D341Med (cell line): ENCODE results near the gene CUBN.

ENCODE experiments used
- DNase-seq: peaks from one replicate; pipeline ENCODE4 v3.0.0; 2012; ENCODE audit warnings: low spot score

Gene CUBN

DNA sequence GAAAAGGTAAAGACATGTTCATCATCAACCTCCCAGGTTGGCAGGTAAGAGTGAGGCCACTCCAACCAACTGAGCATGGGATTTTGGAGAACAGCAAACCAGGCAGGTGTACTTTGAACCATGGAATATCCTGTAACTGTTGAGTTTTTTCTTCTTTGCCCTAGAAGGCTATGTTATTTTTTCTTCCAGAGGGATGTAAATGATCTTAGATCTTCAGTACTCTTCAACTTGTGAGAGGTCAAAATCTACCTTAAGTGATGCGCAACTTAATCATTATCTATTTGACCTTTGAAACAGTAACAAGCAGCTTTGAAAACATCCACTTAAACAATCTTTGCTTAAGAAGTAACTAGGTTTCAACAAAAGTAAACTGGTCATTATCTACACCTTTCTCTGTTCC lies at the start of gene CUBN:
CUBN (minus strand) TSS at position 71 of the 400 bp plus-strand sequence; CDS start at position 25, 46 bp downstream.
- no peak for DNase-seq

DNA sequence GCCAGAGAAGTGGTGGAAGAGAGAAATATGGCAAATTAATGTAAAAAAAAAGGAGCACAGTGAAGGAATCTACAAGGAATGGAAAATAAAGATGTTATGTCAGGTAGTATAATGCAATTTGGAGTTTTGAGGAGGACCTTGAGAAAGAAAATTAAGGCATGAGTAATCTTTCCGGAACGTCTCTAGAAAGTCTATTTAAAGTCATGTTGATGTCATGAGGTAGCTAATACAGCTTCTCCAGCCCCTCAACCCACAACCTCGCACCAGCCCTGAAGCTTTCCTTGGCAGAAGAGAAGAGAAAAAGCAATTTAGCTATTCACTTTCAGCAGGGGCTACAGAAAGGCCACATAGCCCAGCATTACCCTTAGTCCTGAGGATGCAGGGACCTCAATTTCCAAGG lies 49.4 kb upstream of the CUBN start:
- no peak for DNase-seq

DNA sequence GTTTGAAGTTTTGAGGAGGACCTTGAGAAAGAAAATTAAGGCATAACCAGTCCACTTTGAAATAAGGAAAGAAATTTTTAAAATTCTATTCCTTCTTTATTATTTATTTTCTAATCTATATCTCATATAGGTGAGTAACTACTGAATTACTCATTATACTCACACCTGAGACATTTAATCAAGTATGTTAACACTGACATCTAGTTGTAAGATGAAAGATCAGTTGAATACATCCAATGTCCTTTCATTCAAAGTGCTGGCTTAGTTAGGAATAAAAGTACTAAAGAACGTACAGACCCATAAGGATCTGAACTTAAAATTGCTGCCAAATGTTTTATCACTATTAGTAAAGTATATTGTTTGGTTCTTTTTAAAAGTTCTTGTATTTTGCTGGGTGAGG lies 48.4 kb upstream of the CUBN start:
- DNase-seq: no peak

DNA sequence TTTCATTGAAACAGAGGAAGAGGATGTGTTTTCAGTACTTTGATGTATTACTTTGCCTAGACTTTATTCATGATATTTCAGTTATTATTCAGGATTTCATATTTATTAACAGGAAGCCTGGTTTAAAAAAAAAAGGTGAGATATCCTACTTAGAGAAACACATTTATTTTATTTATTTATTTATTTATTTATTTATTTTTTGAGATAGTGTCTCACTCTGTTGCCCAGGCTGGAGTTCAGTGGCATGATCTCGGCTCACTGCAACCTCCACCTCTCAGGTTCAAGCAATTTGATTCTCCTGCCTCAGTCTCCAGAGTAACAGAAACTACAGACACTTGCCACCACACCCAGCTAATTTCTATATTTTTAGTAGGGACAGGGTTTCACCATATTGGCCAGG lies 47.4 kb upstream of the CUBN start:
- no peak for DNase-seq

DNA sequence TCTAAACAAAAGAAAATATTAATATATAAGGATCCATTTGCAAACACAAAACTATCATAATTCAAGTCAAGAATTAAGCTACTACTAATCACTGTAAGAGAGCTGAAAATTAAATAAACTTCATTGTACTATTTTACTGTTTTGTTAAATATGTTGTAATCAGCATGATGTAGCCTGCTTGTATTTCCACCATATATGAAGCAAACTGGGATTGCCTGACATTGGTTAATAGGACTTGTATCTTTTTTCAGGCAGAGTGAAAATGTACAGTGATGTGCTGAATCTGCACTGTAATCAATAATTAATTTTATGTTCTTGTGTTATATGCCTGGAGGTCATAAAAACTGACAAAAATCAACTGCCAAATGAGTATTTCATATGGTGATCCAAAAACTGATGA lies 46.5 kb upstream of the CUBN start:
- no peak for DNase-seq

DNA sequence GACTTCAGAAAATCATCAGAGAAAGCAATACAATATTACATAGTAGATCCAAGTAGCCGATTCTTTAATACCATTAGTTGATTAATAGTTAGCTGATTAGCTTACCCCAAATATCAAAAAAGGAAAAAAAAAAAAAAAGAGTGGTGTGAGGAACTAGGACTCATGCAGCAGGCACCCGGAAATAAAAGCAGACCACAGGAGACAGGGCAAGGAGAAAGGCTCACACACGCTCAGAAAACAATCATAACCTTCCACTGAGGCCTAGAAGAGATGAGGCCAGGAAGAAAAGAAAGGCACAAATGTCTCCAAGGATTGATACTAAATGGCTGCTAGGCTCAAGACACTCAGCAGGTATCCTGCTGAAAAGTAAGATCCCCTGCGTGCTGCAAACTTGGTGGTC lies 45.9 kb upstream of the CUBN start:
- no peak for DNase-seq

DNA sequence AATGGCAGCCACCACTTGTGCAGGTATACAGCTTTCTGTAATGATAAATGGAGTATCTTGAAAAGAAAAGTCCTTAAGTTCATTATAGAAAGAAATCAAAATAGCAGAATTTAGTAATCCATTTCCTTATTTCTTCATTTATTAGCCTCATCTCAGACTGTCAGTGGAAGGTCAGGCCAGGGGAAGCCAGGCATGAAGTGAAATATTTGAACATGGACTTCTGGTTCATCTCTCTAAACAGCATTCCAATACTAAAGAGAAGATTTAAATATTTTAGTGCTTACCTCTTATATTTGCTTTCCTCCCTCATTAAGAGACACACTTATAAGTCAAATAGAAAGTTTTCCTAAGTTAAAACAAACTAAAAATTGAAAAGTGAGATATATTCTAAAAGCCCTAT lies 45.0 kb upstream of the CUBN start:
- DNase-seq: no peak

DNA sequence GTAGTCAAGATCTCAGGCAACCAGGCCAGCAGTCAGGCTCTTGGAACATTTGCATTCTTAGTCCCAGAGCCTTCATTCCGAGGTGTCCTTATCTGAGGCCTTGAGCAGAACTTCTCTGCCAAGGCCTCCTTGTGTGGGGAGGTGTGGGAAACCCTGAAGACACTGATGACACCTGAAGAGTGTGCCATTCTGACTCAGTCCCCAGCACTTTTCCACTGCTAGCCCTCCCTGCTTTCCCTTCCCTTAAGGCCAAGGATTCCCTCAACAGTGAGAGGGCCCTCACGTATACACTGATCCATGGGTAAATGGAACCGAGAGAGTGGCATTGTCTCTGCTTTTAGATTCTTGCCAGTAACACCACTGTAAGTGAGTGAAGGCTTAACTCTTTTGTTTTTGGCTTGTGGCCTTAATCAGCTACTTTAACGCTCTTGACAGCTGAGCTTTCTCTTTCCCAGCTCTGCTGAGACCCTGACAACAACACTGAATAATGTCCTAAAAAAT lies 41.6 kb upstream of the CUBN start:
- no peak for DNase-seq

DNA sequence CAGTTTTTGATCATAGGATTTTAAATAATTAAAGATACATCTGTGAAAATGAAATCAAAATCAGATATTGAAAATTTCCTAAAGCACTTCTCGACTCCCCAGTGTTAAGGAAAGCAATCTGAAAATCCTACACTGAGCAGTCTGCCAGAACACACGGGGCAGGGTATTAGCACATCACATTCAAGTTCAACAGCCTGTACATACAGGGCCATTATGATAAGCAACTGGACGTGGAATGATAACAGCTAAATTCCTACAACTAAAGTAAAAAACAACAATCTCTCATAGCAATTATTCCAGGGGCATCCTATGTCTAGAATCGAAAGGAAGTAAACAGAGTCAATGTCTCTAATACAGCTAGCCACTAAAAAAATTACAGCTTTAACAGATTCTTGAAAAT lies 40.2 kb upstream of the CUBN start:
- DNase-seq: no peak

DNA sequence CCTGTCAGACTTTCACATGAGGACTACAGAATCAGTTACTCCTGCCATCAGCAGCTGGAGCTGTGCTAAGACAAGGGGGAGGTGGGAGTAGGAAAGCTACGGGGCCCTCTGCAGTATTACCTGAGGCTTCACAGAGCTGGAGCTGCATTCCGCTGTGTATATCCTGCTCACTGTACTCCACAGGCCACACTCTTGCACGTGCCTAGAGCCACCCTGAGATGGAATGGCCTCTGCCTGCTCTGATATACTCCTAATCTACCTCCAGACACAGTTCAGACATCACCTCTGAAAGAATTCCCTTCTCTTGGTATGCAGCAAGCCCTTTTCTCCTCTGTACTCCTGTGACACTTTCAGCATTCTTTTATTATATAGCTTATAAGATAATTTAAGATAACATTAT lies 37.1 kb upstream of the CUBN start:
- no peak for DNase-seq

DNA sequence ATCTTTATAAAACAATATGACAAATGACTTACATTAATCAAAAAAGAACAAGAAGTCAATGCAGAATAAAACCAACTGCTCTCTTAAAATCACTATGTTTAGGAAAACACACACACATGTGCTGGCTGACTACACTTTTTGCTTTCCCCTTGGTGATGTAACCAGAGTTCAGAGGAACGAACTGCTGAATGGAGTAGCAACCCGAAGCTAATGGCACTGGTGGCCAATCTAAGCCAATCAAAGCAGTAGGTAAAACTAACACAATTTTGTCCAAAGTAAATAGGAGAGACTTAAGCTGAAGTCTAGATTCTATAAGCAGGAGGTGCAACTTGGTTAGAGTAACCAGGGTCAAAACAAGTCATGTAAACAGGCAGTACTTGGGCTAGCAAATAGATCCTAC lies 33.2 kb upstream of the CUBN start:
- DNase-seq: no peak

DNA sequence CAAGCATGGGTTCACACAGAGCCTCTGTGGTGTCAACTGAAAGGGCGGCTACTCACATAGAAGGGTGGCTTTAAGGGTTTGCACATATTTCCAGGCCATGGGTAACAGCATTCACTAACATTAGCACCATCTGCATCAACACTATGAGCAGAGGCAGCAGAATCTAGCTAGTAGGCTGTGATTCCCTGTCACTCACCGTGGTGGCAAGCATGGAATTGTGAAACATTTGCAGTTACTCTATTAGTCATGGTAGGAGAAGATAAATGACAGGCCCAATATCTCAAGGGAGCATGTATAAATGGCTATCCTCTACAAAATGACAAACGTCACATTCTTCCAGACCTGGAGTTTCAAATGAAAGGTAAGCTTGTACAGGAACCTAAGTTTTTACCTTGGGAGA lies 32.2 kb upstream of the CUBN start:
- no peak for DNase-seq

DNA sequence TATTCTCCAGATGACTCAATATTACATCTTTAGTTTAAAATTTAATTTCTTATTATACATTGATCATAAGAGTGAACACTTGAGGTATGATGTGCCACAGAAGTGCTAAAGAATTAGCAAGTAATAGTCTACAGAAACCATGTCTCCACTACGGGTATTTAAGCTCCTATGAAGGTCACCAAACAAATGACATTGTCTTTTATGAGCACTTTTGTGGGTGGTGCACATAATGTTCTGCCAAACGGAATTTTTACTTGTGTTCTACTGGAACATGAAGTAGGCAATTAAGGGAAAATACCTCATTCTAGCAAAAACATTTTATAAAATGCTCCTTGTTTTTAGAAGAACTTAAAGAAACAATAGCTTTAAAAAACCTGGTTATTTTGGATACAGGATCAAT lies 27.4 kb upstream of the CUBN start:
- no peak for DNase-seq

DNA sequence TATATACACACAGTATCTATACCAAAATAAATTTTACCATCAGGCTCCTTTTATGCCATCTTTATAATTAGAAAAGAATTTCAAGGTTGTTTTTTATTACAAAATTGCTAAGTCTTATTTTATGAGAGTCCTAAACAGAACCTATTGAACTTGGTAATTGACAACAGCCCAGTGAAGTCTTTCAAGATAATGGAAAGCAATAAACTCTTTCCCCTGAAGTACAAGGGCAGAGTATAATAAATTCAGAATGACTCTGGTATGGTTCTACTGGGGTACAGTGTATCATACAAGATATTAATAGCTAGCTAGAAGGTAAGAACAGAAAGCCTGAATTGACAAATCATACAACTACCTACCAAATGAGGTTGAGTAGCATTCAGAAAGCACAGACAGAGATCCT lies 26.2 kb upstream of the CUBN start:
- DNase-seq: no peak

DNA sequence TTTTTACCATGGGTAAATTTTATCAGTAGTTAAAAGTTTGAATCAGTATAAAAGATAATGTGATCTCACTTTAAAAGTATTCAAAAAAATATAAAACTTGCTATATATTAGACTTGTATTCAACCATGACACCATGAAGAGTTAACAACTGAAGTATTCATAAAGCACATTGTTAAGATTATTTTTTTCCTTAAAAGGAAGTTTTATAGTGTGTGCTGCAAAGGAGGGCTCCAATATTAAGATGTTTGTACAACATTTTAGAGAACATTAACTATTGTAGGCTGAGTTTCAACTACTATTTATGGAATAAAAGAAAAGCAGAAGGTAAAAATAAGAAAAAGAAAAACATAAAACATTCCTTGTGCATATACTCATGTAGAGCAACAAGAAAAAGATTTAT lies 24.5 kb upstream of the CUBN start:
- no peak for DNase-seq

DNA sequence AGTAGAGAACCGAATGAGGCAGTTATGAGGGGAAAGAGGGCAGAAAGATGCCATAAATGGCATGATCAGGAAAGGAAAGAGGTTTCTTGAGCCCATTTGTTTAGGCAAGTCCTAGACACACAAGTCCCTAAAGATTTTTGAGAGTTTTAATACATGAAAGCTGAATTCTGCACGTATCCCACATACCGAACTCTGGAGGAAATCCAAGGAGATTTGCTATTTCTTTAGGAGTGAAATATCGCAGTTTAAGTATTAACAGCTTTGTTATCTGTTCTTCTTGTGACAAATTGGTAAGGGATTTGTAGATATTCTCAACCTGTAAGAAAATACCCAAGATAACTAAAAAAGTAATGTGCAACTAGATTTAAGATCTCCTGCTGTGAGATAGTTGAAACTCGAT lies 23.7 kb upstream of the CUBN start:
- DNase-seq: no peak

DNA sequence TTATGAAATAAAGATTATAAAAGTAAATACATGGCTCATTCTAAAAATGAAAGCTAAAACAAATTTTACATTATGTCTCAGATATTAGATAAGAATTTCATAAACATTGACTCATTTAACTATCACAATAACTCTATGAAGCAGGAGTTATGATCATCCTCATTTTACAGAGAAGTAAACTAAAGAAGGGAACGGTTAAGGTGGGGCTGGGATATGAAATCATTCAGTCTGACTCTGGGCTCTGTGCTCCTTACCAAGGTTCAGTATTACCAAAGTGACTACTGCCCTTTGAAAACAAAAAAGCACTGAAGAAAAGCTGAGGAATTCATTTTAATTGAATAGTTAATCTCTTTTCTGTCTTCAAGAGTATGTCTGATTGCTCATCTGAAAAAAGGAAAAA lies 22.1 kb upstream of the CUBN start:
- no peak for DNase-seq

DNA sequence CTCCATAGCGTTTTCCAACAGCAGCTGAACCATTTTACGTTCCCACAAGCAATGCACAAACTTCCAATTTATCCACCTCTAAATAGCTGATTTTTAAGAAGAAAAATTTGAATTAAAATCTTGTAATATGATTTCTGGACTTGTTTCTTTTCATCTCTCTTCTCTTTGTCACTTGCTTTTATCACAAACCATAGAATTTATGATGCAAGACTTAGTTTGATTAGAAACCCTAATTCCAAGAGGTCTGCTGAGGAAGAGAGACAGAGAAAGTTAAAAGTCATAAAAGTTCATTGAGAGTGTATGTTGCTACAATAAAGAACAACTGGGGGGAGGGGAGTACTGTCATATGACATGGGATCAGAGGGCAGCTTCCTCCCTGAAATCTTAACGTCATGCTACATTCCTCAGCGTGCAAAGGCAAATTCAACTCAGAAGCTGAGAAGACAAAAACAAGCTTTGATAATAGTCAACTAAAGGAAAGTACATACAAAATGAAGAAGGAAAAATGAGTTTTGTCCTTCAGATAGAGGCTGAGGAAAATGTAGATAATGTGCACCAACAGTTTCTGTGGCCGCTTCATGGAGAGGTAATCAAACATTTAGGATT lies 18.4 kb upstream of the CUBN start:
- no peak for DNase-seq

DNA sequence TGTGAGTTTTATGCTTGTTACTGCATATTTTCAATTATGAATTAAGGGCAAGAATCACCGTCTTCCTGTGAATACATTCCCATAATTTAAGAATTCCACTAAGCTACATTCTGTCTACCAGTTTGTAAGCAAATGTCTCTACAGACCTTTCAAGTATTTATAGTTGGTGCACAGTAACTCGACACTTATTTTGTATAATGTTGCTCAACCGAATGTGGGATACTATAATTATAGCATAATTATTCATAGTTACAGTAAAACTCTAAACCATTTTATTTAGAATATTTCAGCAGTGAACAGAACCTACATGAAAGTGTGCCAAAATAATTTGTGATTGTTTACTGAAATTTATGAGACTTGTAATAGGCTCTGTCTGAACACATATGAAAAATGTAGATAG lies 17.3 kb upstream of the CUBN start:
- DNase-seq: no peak

DNA sequence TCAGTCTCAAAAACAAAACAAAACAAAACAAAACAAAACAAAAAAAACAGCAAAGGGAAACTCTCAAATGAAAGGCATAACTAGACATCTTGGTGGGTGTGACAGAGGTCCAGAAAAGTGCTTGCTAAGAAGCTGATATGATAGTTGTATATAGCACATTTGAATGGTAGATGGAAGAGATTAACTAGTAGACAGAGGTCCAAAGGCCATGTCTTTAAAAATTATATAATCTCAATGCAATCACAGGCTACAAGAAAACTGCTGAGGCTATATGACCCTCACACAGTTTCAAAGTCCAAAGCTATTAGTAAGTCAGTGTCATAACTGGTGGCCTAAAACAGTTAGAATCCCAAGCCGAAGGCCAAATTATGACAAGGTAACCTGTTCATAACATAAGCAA lies 15.6 kb upstream of the CUBN start:
- DNase-seq: no peak

DNA sequence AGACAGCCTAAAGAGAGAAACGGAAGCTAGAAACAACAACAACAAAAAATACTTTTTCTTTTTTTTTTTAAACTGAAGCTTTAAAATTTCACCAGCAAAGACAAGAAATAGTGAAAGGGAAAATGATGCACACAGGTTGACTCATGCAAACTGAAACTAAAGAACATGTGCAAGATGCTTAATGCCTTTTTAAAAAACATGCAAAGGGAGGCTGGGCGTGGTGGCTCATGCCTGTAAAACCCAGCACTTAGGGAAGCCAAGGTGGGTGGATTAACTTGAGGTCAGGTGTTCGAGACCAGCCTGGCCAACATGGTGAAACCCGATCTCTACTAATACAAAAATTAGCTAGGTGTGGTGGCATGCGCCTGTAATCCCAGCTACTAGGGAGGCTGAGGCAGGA lies 15.1 kb upstream of the CUBN start:
- DNase-seq: no peak

DNA sequence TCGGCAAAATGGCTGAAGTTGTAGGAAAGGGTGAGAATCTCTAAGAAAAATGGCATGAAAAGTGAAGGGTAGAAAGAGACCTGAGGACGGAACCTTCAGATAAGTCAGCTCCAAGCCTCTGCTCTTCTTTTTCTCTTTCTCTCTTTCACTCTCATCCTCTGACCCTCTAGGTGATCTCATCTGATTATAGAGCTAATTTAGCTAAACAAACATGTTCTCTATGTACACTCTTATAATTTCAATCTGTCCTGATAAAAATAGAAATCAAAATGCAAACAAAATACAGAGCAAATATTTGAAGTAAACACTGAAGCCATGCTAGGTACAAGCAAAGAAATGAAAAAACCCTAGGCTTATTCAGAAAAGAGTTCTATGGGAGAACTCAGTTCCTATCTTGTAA lies 14.4 kb upstream of the CUBN start:
- DNase-seq: no peak

DNA sequence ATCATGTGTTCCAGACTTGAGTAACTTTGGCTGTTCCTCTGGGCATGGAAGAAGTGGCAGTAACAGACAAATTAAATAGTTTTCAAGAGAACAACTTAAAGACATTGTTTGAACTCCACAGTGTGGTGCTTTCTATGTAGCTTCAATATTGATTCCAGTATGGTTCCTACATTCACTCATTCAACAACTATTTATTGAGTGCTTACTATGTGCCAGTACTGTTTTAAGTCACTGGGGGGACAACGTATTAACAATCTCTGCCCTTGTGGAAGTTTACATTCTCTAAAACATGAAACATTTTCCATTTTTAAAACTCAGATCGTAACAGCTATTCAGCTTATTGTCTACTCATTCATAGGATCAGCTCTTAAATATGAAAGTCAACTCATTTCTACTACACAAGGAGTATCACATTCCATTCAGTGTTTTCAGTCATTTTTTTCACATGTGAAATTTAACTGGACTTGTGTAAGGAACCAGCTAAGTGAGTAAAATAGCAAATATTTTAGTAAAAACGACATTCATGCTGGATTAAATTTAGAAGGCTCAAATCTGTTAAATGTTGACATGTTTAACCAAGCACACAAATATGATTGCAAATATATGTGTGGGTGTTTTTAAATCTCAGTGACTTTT lies 13.6 kb upstream of the CUBN start:
- no peak for DNase-seq

DNA sequence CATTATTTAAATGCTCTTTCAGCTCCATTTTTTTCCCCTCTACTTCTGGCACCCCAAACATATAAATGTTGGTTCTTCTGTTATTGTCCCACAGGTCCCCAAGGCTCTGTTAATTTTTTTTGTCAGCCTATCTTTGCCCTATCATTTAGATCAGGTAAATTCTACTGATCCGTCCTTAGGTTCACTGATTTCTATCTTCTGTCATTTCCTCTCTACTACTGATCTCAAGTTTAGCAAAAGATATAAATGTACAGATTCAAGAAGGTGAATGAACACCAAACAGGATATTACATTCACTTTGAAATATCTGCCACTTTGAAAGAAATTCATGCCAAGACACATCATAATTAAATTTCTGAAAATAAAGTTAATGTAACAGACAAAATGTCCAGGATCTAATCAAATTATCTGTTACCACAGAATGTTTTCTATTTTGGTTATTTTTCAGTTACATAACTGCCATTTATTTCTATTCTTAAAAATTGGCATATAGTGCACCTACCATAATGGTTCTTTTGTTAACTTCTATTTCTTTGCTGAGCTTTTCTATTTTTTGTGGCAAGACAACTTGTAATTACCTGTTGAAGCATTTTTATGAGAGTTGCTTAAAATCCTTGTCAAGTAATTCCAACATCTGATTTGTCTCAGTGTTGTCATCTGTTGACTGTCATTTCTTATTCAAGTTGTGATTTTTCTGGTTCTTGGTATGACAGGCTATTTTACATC lies 12.1 kb upstream of the CUBN start:
- DNase-seq: no peak
